ENCODE data around the gene AUTS2.

AUTS2 gene

GRCh38 chr7:69858471-69858870, 260.2 kb downstream of the AUTS2 start:
- no peak overlapping the region for H3K4me3 ChIP-seq (ENCODE audit: low read length)
- no peak for DNase-seq (ENCODE audit: low read depth)
- no peak for TF ChIP-seq CTCF (conservative IDR thresholded peaks at IDR 0.05; ENCODE audit: low read depth, low read length)

GRCh38 chr7:69859342-69859741, 261.1 kb downstream of the AUTS2 start:
- no peak for TF ChIP-seq CTCF (conservative IDR thresholded peaks at IDR 0.05; ENCODE audit: low read depth, low read length)
- no peak overlapping the region for H3K4me3 ChIP-seq (ENCODE audit: low read length)
- DNase-seq (ENCODE audit: low read depth), result no peak

- TF ChIP-seq CTCF (conservative IDR thresholded peaks at IDR 0.05; ENCODE audit: low read depth, low read length), result no peak
- no peak for DNase-seq (ENCODE audit: low read depth)
Observed at GRCh38 chr7:69860486-69860885, 262.2 kb downstream of the AUTS2 start.

GRCh38 chr7:69860941-69861622, 262.8 kb downstream of the AUTS2 start:
- DNase-seq (ENCODE audit: low read depth), result no peak
- no peak for TF ChIP-seq CTCF (conservative IDR thresholded peaks at IDR 0.05; ENCODE audit: low read depth, low read length)
- H3K4me3 ChIP-seq (ENCODE audit: low read length), result no peak overlapping the region

More at GRCh38 chr7:69860486-69860885, 262.2 kb downstream of the AUTS2 start:
- no peak overlapping the region for H3K4me3 ChIP-seq (ENCODE audit: low read length)

GRCh38 chr7:69862413-69863064, 264.3 kb downstream of the AUTS2 start:
- no peak for TF ChIP-seq CTCF (conservative IDR thresholded peaks at IDR 0.05; ENCODE audit: low read depth, low read length)
- DNase-seq (ENCODE audit: low read depth), result no peak
- H3K4me3 ChIP-seq (ENCODE audit: low read length), result no peak overlapping the region

GRCh38 chr7:69864274-69864673, 266.0 kb downstream of the AUTS2 start:
- H3K4me3 ChIP-seq (ENCODE audit: low read length), result no peak overlapping the region
- DNase-seq (ENCODE audit: low read depth), result no peak
- TF ChIP-seq CTCF (conservative IDR thresholded peaks at IDR 0.05; ENCODE audit: low read depth, low read length), result no peak

- TF ChIP-seq CTCF (conservative IDR thresholded peaks at IDR 0.05; ENCODE audit: low read depth, low read length), result no peak
- no peak for DNase-seq (ENCODE audit: low read depth)
- H3K4me3 ChIP-seq (ENCODE audit: low read length), result no peak overlapping the region
Observed at GRCh38 chr7:69864822-69865221, 266.5 kb downstream of the AUTS2 start.
